Mucosa of rectum (tissue), 2 donors: ENCODE results near the gene PRM3.

Experiments used
- H3K27ac ChIP-seq, 2 donors: one replicate each; pipeline ENCODE4 v1.7.0; 2013; ENCODE audit warnings: inconsistent platforms in 2 of 2, low read depth in 2 of 2, low read length in 2 of 2
- H3K27me3 ChIP-seq, 2 donors: one replicate each; pipeline ENCODE4 v1.7.0; 2013; ENCODE audit warnings: low read length in 2 of 2; ENCODE audit not compliant: control insufficient read depth in 2 of 2, insufficient read depth in 2 of 2
- H3K36me3 ChIP-seq, 2 donors: one replicate each; pipeline ENCODE4 v1.7.0; 2013; ENCODE audit warnings: low read length in 2 of 2; ENCODE audit not compliant: control insufficient read depth in 2 of 2, insufficient read depth in 2 of 2
- H3K4me1 ChIP-seq, 2 donors: one replicate each; pipeline ENCODE4 v1.7.0; 2013; ENCODE audit warnings: low read length in 2 of 2, mild to moderate bottlenecking in 1 of 2; ENCODE audit not compliant: control insufficient read depth in 2 of 2, insufficient read depth in 2 of 2
- H3K4me3 ChIP-seq, 2 donors: one replicate each; pipeline ENCODE4 v1.7.0; 2013; ENCODE audit warnings: low read length in 2 of 2
- H3K9ac ChIP-seq, 2 donors: one replicate each; pipeline ENCODE4 v1.7.0; 2013; ENCODE audit warnings: low read length in 2 of 2, low read depth in 1 of 2, mild to moderate bottlenecking in 1 of 2
- H3K9me3 ChIP-seq, 2 donors: one replicate each; pipeline ENCODE4 v1.7.0; 2013; ENCODE audit warnings: low read length in 2 of 2; ENCODE audit not compliant: control insufficient read depth in 2 of 2
- donor health status: healthy.
- donor health status: Normal muscosa, but diverticular disease.

PRM3 gene

GRCh38 chr16:11232852-11233726 is 40.3 kb downstream of the PRM3 start:
- H3K36me3 ChIP-seq, result no peaks in the 10 kb centered on the region
- peaks cover 5 to 6% of the 10 kb centered on the region in 2 donors for H3K4me1 ChIP-seq
- H3K9me3 ChIP-seq, result no peaks in the 10 kb centered on the region
- peak overlapping the region in 1 of 2 donors; percentile 11 for H3K9ac ChIP-seq
- no peaks in the 10 kb centered on the region for H3K27me3 ChIP-seq
- peak overlapping the region; percentile 41 to 70 for H3K27ac ChIP-seq
- H3K4me3 ChIP-seq, result no peak overlapping the region

- H3K4me3 ChIP-seq, result no peak overlapping the region
- H3K27me3 ChIP-seq, result no peaks in the 10 kb centered on the region
- peaks cover 5 to 6% of the 10 kb centered on the region in 2 donors for H3K4me1 ChIP-seq
- no peaks in the 10 kb centered on the region for H3K9me3 ChIP-seq
- peak overlapping the region; percentile 38 to 70 for H3K27ac ChIP-seq
- H3K36me3 ChIP-seq, result no peaks in the 10 kb centered on the region
- peak overlapping the region in 1 of 2 donors; percentile 11 for H3K9ac ChIP-seq
These were observed 41.1 kb downstream of the PRM3 start for GRCh38 chr16:11232302-11232851.

- peaks cover 5 to 6% of the 10 kb centered on the region in 2 donors for H3K4me1 ChIP-seq
- no peak overlapping the region for H3K4me3 ChIP-seq
- no peak overlapping the region for H3K27ac ChIP-seq
- no peaks in the 10 kb centered on the region for H3K9me3 ChIP-seq
- H3K9ac ChIP-seq, result no peak overlapping the region
- no peaks in the 10 kb centered on the region for H3K27me3 ChIP-seq
- no peaks in the 10 kb centered on the region for H3K36me3 ChIP-seq
These were observed 42.0 kb downstream of the PRM3 start for GRCh38 chr16:11231367-11231970.

- Histone ChIP-seq H3K27me3 (no peaks in the 10 kb centered on the region), H3K36me3 (no peaks in the 10 kb centered on the region), H3K9me3 (no peaks in the 10 kb centered on the region), H3K4me1 (peaks cover 4 to 6% of the 10 kb centered on the region in 2 donors), H3K27ac (no peak overlapping the region), H3K4me3 (no peak overlapping the region), H3K9ac (no peak overlapping the region)
These were observed 43.5 kb downstream of the PRM3 start for GRCh38 chr16:11229906-11230305.

GRCh38 chr16:11229432-11229831 is 44.0 kb downstream of the PRM3 start:
- Histone ChIP-seq H3K27me3 (no peaks in the 10 kb centered on the region), H3K36me3 (no peaks in the 10 kb centered on the region), H3K9ac (no peak overlapping the region), H3K4me1 (peaks cover 4% of the 10 kb centered on the region in 2 donors), H3K27ac (no peak overlapping the region), H3K4me3 (no peak overlapping the region), H3K9me3 (no peaks in the 10 kb centered on the region)

- Histone ChIP-seq H3K4me1 (peaks cover 0 to 9% of the 10 kb centered on the region in 2 donors), H3K36me3 (no peaks in the 10 kb centered on the region), H3K4me3 (peak overlapping the region in 1 of 2 donors; percentile 44), H3K27me3 (no peaks in the 10 kb centered on the region), H3K27ac (peak overlapping the region in 1 of 2 donors; percentile 61), H3K9ac (peak overlapping the region in 1 of 2 donors; percentile 35), H3K9me3 (no peaks in the 10 kb centered on the region)
These were observed 47.5 kb downstream of the PRM3 start for GRCh38 chr16:11225677-11226549.

GRCh38 chr16:11224894-11225676 is 48.3 kb downstream of the PRM3 start:
- Histone ChIP-seq H3K4me1 (peaks cover 0 to 9% of the 10 kb centered on the region in 2 donors), H3K9me3 (no peaks in the 10 kb centered on the region), H3K4me3 (peak overlapping the region in 1 of 2 donors; percentile 44), H3K27ac (peak overlapping the region; percentile 67 to 71), H3K9ac (peak overlapping the region; percentile 35 to 47), H3K36me3 (no peaks in the 10 kb centered on the region), H3K27me3 (no peaks in the 10 kb centered on the region)

GRCh38 chr16:11224096-11224893 is 49.1 kb downstream of the PRM3 start:
- peaks cover 0 to 9% of the 10 kb centered on the region in 2 donors for H3K4me1 ChIP-seq
- no peaks in the 10 kb centered on the region for H3K36me3 ChIP-seq
- H3K9me3 ChIP-seq, result no peaks in the 10 kb centered on the region
- no peaks in the 10 kb centered on the region for H3K27me3 ChIP-seq
- H3K9ac ChIP-seq, result peak overlapping the region in 1 of 2 donors; percentile 24
- peak overlapping the region; percentile 67 to 71 for H3K27ac ChIP-seq
- H3K4me3 ChIP-seq, result no peak overlapping the region
